ENCODE measurements around the gene FIGN. TPM values are rescaled to one million over a fixed set of nuclear protein-coding genes. Genes with fewer than 3 reads are reported as not detected.

Gene FIGN
- total and polyA plus RNA-seq, 2 of the 8 experiments (the other 6 are each of a cell fraction or from before 2014, with no cell fraction given) = 5.0 to 22.8 TPM

- peak; percentile 87 for FAIRE-seq
- H2AFZ ChIP-seq (ENCODE audit: low read length) = peak overlapping the region; percentile 4; the same call in 1 of the 2 replicates
- CTCF ChIA-PET (ENCODE audit: partially characterized antibody) = interaction anchor here (0.6 to 1.2 kb wide), 6 partner anchors 12 to 263 kb away, joined by 3 to 4 read pairs (median 3); no protein-coding TSS in a partner anchor
These were observed 725 bp downstream of the FIGN start for GRCh38 chr2:163734881-163735684.

More at GRCh38 chr2:163734881-163735684, 725 bp downstream of the FIGN start:
- no peak overlapping the region for H2BK12ac ChIP-seq (ENCODE audit: low read depth, low read length)
- H3K27me3 ChIP-seq (replicated peaks in 1 of 4; ENCODE audit: control insufficient read depth in 3 of 4, extremely low read depth in 1 of 4, insufficient read depth in 3 of 4, low read length in 3 of 4) = no peaks in the 10 kb centered on the region
- no peak overlapping the region for H2BK15ac ChIP-seq (ENCODE audit: low read length)
- no peak overlapping the region for H4K5ac ChIP-seq (ENCODE audit: insufficient read length, low read depth, low read length)
- WGBS, 2 experiments (ENCODE audit: extremely low coverage in 1 of 2, insufficient coverage in 1 of 2, insufficient read length in 1 of 2, insufficient replicate concordance in 2 of 2, low coverage in 1 of 2, low lambda C conversion rate in 2 of 2, missing lambda C conversion rate in 1 of 2) = 2% methylated on average over 16 of the region's 16 CpGs; no CpG with 5 or more reads in 1 of the 2 experiments
- peaks cover 0 to 1% of the 10 kb centered on the region in 2 experiments for H4K20me1 ChIP-seq (replicated peaks in 1 of 2; ENCODE audit: control insufficient read depth in 1 of 2, insufficient read depth in 2 of 2, low read length in 2 of 2)
- H3K23me2 ChIP-seq (ENCODE audit: low read depth, low read length) = peaks cover 7% of the 10 kb centered on the region
- H2AK5ac ChIP-seq (ENCODE audit: low read depth, low read length) = no peak overlapping the region
- no peaks in the 10 kb centered on the region for H3K79me1 ChIP-seq (ENCODE audit: low read depth, low read length)
- no peak for DNase-seq (ENCODE audit: low read depth in 1 of 2, low spot score in 2 of 2)
- H2BK5ac ChIP-seq (ENCODE audit: low read depth, low read length) = no peak overlapping the region
- peak overlapping the region; percentile 87 to 95 for H3K4me2 ChIP-seq (ENCODE audit: insufficient read depth in 1 of 2, low read depth in 2 of 2, low read length in 2 of 2)
- H3K56ac ChIP-seq (replicated peaks; ENCODE audit: insufficient read length, low read depth, low read length) = no peak overlapping the region
- peaks cover 0 to 55% of the 10 kb centered on the region in 2 experiments; a peak in 3 of 4 replicates for H3K79me2 ChIP-seq (ENCODE audit: control insufficient read depth in 1 of 2, insufficient read depth in 2 of 2, low read length in 2 of 2)
- H3K18ac ChIP-seq (ENCODE audit: extremely low read depth, low read length) = peak overlapping the region; percentile 29; the same call in 1 of the 2 replicates
- peak overlapping the region; percentile 54 to 99 (median 80) for H3K4me3 ChIP-seq (ENCODE audit: extremely low read depth in 1 of 4, insufficient read depth in 2 of 4, low read depth in 3 of 4, low read length in 4 of 4)
- POLR2A ChIA-PET (ENCODE audit: partially characterized antibody) = interaction anchor here (0.6 to 2.5 kb wide), 15 partner anchors 14 to 600 kb away, joined by 3 to 10 read pairs (median 3); no protein-coding TSS in a partner anchor
- H3K4ac ChIP-seq (replicated peaks; ENCODE audit: insufficient read length, low read depth, low read length) = no peak overlapping the region
- H2BK120ac ChIP-seq (replicated peaks; ENCODE audit: low read depth, low read length) = no peak overlapping the region
- no peak overlapping the region for H3K23ac ChIP-seq (ENCODE audit: insufficient read length)
- no peak overlapping the region for H4K91ac ChIP-seq (replicated peaks; ENCODE audit: insufficient read length, low read length)
- peak overlapping the region in 3 of 4 experiments; percentile 83 to 97 (median 97) for H3K9ac ChIP-seq (replicated peaks in 1 of 4; ENCODE audit: extremely low read depth in 1 of 4, low read depth in 3 of 4, low read length in 3 of 4)
- H3K9me3 ChIP-seq (ENCODE audit: insufficient read depth in 2 of 2, low read depth in 1 of 2, low read length in 1 of 2) = no peaks in the 10 kb centered on the region
- no peak overlapping the region for H4K8ac ChIP-seq (ENCODE audit: extremely low read depth, insufficient read depth, low read length)
- H3K4me1 ChIP-seq (replicated peaks in 1 of 4; ENCODE audit: control insufficient read depth in 3 of 4, insufficient read depth in 4 of 4, low read length in 3 of 4) = peaks cover 0 to 7% (median 1%) of the 10 kb centered on the region in 4 experiments; a peak in 3 of 7 replicates
- no peak overlapping the region for H2BK20ac ChIP-seq (ENCODE audit: low read length)
- TF ChIP-seq TAF1 (IDR thresholded peaks at IDR 0.05; ENCODE audit: low read depth, low read length) = 0 out of 2 replicates have a peak, but pooled peaks have one; percentile 28
- TF ChIP-seq, protein P1, sequence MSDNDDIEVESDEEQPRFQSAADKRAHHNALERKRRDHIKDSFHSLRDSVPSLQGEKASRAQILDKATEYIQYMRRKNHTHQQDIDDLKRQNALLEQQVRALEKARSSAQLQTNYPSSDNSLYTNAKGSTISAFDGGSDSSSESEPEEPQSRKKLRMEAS (IDR thresholded peaks at IDR 0.05) = no peak
- 0 out of 4 replicates have a peak, but pooled peaks of 1 of the 2 experiments have one; percentile 60 for TF ChIP-seq SIN3A (conservative IDR thresholded peaks at IDR 0.05 in 1 of 2, IDR thresholded peaks at IDR 0.05 in 1 of 2; ENCODE audit: low read depth in 1 of 2, low read length in 2 of 2)
- H3K36me3 ChIP-seq (ENCODE audit: control insufficient read depth in 2 of 4, insufficient read depth in 4 of 4, low read length in 3 of 4) = no peaks in the 10 kb centered on the region
- H3K27ac ChIP-seq (ENCODE audit: low read depth, low read length) = no peak overlapping the region
- H3K14ac ChIP-seq (ENCODE audit: insufficient read length) = no peak overlapping the region

All from H1 (cell line).